Measurements from ENCODE around the gene KCNH6.

Gene KCNH6

GRCh38 chr17:63564562-63564961, 41.4 kb downstream of the KCNH6 start:
- no peak for DNase-seq

GRCh38 chr17:63567229-63567628, 44.1 kb downstream of the KCNH6 start:
- DNase-seq, result no peak

GRCh38 chr17:63568563-63568962, 45.4 kb downstream of the KCNH6 start:
- DNase-seq, result no peak

GRCh38 chr17:63571632-63572310, 48.6 kb downstream of the KCNH6 start:
- DNase-seq, result no peak

GRCh38 chr17:63573634-63574033, 50.5 kb downstream of the KCNH6 start:
- no peak for DNase-seq

GRCh38 chr17:63578027-63578768, 55.0 kb downstream of the KCNH6 start:
- no peak for DNase-seq

GRCh38 chr17:63578769-63579111, 55.6 kb downstream of the KCNH6 start:
- DNase-seq, result no peak

- no peak for DNase-seq
Observed at GRCh38 chr17:63579633-63580032, 56.5 kb downstream of the KCNH6 start.

- no peak for DNase-seq
Observed at GRCh38 chr17:63587770-63588169, 64.6 kb downstream of the KCNH6 start.

GRCh38 chr17:63588797-63589196, 65.6 kb downstream of the KCNH6 start:
- no peak for DNase-seq

- DNase-seq, result no peak
Observed at GRCh38 chr17:63589646-63590045, 66.5 kb downstream of the KCNH6 start.

- DNase-seq, result no peak
Observed at GRCh38 chr17:63592797-63593196, 69.6 kb downstream of the KCNH6 start.

- DNase-seq, result no peak
Observed at GRCh38 chr17:63595132-63595531, 72.0 kb downstream of the KCNH6 start.

All from activated T-cell treated with anti-CD3 and anti-CD28 coated beads, Interleukin-2, amount 50 U/mL, for 1 hour (primary cell).